Mucosa of rectum (tissue), 2 donors: ENCODE data around the gene ETFB.

Source experiments
- H3K27ac ChIP-seq, 2 donors: one replicate each; pipeline ENCODE4 v1.7.0; 2013; ENCODE audit warnings: inconsistent platforms in 2 of 2, low read depth in 2 of 2, low read length in 2 of 2
- H3K27me3 ChIP-seq, 2 donors: one replicate each; pipeline ENCODE4 v1.7.0; 2013; ENCODE audit warnings: low read length in 2 of 2; ENCODE audit not compliant: control insufficient read depth in 2 of 2, insufficient read depth in 2 of 2
- H3K36me3 ChIP-seq, 2 donors: one replicate each; pipeline ENCODE4 v1.7.0; 2013; ENCODE audit warnings: low read length in 2 of 2; ENCODE audit not compliant: control insufficient read depth in 2 of 2, insufficient read depth in 2 of 2
- H3K4me1 ChIP-seq, 2 donors: one replicate each; pipeline ENCODE4 v1.7.0; 2013; ENCODE audit warnings: low read length in 2 of 2, mild to moderate bottlenecking in 1 of 2; ENCODE audit not compliant: control insufficient read depth in 2 of 2, insufficient read depth in 2 of 2
- H3K4me3 ChIP-seq, 2 donors: one replicate each; pipeline ENCODE4 v1.7.0; 2013; ENCODE audit warnings: low read length in 2 of 2
- H3K9ac ChIP-seq, 2 donors: one replicate each; pipeline ENCODE4 v1.7.0; 2013; ENCODE audit warnings: low read length in 2 of 2, low read depth in 1 of 2, mild to moderate bottlenecking in 1 of 2
- H3K9me3 ChIP-seq, 2 donors: one replicate each; pipeline ENCODE4 v1.7.0; 2013; ENCODE audit warnings: low read length in 2 of 2; ENCODE audit not compliant: control insufficient read depth in 2 of 2
- donor health status: healthy.
- donor health status: Normal muscosa, but diverticular disease.

The ETFB gene

DNA sequence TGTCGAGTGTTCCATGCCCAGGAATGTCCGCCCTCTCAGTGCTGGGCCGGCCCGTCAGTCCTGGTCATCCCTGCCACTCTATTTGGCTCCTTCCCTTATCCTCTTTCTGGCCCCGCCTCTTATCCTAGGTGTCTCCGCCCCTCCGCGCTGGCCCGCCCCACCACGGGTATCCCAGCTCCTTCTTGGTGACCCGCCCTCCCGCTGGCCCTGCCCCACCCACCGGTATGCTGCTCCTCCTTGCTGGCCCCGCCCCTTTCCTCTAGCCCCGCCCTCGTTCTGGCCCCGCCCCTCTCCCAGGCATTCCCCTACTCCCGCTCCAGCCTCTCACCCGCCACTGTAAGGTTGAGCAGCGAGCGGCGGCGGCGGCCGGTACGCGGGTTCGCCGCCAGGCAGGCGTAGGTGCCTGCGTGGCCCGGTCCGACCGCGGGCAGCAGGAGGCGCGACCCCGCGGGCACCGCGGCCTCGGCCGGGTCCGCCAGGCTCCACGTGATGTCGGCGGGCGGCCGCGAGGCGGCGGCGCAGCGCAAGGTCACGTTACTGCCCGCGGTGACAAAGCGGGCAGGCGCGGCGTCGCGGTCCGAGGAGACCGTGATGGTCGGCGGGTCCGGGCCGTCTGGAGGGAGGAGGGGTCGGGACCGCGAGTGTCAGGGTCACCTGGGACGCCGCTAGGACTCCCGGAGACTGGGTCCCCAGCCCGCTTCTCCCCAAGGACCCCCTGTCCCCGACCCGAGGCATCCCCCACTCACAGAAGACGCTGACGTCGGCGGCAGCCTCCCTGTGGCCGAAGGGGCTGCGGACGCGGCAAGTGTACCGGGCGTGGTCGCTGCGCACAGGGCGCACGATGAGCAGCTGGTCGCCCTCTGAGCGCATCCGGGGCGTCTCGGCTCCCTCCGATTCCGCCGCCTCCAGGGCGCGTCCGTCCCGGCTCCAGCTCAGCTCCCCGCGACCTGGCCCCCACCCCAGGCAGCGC lies 26.2 kb downstream of the ETFB start:
- H3K9ac ChIP-seq = peak overlapping the region; percentile 32 to 65
- H3K4me1 ChIP-seq = peaks cover 5 to 10% of the 10 kb centered on the region in 2 donors
- no peaks in the 10 kb centered on the region for H3K27me3 ChIP-seq
- peak overlapping the region; percentile 72 to 80 for H3K4me3 ChIP-seq
- H3K27ac ChIP-seq = peak overlapping the region; percentile 56 to 83
- H3K36me3 ChIP-seq = peaks cover 2 to 3% of the 10 kb centered on the region in 2 donors
- H3K9me3 ChIP-seq = no peaks in the 10 kb centered on the region

DNA sequence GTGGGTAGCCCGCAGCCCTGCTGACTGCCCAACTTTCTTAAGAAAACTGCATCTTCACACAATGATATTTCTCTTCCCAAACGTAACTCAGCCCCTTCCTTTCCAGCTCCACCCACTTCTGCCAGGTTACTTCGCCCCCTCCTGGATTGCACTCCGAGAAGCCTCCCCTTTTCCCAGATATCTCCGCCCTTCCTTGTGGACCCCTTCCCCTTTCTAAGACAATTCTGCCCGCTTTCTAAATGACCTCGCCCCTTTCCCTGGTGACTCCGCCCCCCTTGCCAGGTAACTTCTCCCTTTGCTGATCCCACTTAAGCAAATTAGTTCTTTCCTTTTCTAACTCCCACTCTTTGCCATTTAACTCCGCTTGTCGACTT lies 26.9 kb downstream of the ETFB start:
- Histone ChIP-seq H3K9ac (peak overlapping the region; percentile 24 to 40), H3K4me1 (peaks cover 5 to 10% of the 10 kb centered on the region in 2 donors), H3K9me3 (no peaks in the 10 kb centered on the region), H3K36me3 (no peaks in the 10 kb centered on the region), H3K27ac (peak overlapping the region; percentile 56 to 83), H3K4me3 (peak overlapping the region; percentile 72 to 80), H3K27me3 (no peaks in the 10 kb centered on the region)

DNA sequence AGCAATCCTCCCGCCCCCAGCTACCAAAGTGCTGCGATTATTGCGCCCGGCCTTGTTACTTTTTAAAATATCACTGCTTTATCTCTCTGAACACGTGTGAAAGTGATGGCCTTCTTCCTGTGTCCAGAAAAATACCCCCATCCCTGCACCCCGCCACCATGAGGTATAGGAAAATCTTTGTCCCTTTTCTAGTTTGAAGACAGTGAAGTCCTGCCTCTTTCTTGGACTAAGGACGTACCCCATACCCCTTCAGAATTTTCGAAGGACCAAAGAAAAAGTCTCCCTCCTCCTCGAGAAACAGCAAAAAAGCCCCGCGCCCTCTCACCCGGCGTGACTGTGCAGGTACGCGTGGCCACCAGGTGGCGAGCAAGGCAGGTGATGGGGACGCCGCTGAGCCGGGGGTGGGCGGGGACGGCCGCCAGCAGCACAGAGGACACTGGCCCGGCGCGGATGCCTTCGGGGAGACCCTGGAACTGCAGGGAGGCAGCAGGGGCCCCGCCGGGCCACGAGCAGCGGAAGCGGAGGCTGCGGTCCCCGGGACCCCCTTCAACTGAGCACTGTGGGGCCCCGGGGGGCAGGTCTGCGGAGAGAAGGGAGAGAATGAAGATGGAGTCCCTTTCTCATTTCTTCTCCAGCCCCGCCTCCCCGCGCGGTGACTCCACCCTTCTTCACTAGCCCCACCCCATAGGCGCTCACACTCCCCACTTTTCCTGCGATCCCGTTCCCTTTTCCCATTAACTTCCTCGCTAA lies 27.4 kb downstream of the ETFB start:
- Histone ChIP-seq H3K9ac (peak overlapping the region; percentile 24 to 40), H3K4me3 (peak overlapping the region; percentile 72 to 80), H3K4me1 (peaks cover 5 to 10% of the 10 kb centered on the region in 2 donors), H3K27ac (peak overlapping the region; percentile 56 to 83), H3K36me3 (no peaks in the 10 kb centered on the region), H3K9me3 (no peaks in the 10 kb centered on the region), H3K27me3 (no peaks in the 10 kb centered on the region)

DNA sequence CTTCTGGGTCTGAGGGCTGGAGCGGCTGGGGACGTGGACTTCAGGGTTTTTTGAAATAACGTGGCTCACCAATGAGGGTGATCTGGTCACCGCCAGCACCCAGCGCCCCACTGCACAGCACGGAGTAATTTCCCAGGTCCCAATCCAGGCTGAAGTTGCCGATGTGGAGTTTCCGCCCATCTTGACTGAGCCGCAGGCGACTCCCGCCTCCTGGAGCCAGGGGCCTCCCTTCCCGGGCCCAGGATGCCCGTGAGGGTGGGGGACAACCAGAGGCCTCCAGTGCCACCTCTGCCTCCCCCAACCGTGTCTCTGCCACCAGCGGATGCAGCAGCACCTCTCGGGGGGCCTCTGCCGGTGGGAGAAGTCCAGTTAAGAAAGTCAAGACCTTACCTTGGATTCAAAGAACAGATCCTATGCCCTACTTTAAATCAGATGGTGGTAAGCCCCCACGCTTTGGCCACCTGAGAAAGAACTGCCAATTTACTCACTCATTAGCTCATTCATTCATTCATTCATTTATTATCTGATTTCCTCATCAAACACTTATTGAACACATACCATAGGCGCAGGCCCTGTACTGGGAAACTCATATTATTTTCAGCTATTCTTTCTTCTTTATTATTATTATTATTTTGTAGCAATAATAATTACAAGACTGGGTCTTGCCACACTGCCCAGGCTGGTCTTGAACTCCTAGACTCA lies 28.2 kb downstream of the ETFB start:
- no peak overlapping the region for H3K27ac ChIP-seq
- no peaks in the 10 kb centered on the region for H3K9me3 ChIP-seq
- no peak overlapping the region for H3K4me3 ChIP-seq
- no peak overlapping the region for H3K9ac ChIP-seq
- peaks cover 5 to 10% of the 10 kb centered on the region in 2 donors for H3K4me1 ChIP-seq
- no peaks in the 10 kb centered on the region for H3K36me3 ChIP-seq
- no peaks in the 10 kb centered on the region for H3K27me3 ChIP-seq

DNA sequence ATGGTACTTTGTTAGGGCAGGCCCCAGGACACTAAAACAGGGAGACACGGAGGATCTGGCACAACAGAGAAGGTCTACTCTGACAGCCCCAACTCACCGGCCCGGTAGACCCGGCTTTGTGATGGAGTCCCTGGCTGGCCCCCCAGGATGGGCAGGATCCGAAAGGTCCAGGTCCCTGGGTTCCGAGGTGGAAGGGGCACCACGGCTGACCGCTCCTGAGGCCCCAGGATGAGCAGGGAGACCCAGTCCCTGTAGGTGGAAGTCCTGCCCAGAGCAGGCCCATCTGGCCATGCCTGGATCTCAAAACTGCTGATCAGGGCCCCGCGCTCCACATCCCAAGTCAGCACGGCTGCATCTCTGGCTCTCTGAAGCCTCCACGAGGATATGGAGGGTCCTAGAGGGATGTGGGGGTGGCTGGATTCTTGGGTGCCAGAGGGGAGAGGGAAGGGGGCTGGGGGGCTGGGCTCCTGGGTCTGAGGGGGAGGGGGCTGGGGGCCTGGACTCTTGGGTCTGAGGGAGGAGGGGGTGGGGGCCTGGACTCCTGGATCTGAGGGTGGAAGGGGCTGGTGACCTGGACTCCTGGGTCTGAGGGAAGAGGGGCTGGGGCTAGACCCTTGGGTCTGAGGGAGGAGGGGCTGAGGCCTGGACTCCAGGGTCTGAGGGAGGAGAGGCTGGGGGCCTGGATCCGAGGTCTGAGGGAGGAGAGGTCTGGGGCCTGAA lies 28.9 kb downstream of the ETFB start:
- H3K27me3 ChIP-seq = no peaks in the 10 kb centered on the region
- H3K4me3 ChIP-seq = no peak overlapping the region
- no peaks in the 10 kb centered on the region for H3K9me3 ChIP-seq
- H3K9ac ChIP-seq = no peak overlapping the region
- peaks cover 5 to 10% of the 10 kb centered on the region in 2 donors for H3K4me1 ChIP-seq
- H3K36me3 ChIP-seq = no peaks in the 10 kb centered on the region
- H3K27ac ChIP-seq = no peak overlapping the region

DNA sequence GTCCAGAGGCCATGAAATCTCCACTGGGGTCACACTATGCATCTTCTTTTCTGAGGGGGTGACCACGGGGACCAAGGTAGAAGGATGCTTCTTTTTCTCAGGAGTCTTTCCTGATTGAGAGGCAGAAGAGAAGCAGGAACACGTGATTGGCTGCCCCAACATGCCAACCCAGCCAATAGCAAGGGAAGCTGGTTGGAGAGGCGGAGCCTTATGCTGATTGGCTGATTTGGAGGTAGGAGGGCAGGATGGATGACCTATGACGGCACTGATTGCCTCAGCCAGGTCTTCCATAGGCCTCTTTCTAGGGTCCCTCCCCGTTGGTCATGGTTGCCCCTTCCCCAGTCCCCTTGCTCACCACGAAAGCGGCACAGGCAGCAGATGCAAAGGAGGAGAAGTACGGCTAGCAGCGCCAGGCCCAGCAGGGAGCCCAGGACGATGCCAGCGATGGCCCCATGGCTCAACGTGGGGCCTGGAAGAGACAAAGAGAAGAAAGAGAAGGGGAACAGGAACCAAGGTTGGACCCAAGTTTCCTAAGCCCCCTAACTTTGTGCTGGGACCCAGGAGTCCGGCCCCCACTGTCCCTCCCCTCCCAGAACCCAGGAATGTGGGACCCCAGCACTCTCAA lies 32.2 kb downstream of the ETFB start:
- Histone ChIP-seq H3K27ac (no peak overlapping the region), H3K36me3 (no peaks in the 10 kb centered on the region), H3K4me3 (no peak overlapping the region), H3K9ac (no peak overlapping the region), H3K4me1 (peaks cover 0 to 2% of the 10 kb centered on the region in 2 donors), H3K27me3 (no peaks in the 10 kb centered on the region), H3K9me3 (no peaks in the 10 kb centered on the region)

DNA sequence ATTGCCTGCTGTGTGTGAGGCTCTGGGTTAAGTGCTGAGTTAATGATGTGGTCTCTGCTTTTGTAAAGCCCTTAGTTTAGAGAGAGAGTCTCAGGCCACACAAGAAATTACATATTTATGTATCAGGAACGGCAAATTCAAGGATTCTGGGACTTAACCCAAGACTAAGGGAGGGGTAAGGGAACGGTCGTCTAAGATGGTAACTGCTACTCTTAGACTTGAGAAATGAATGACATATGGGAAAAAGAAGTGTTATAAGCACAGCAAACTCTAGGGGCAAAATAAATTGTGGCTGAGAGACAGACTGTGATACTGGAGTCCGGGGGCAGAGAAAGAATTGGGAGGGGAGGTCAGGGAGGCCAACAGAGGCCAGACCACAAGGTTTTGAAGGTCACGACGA lies 34.5 kb downstream of the ETFB start:
- no peak overlapping the region for H3K27ac ChIP-seq
- H3K36me3 ChIP-seq = no peaks in the 10 kb centered on the region
- H3K4me3 ChIP-seq = no peak overlapping the region
- H3K9me3 ChIP-seq = no peaks in the 10 kb centered on the region
- H3K9ac ChIP-seq = no peak overlapping the region
- H3K27me3 ChIP-seq = peaks cover 6 to 8% of the 10 kb centered on the region in 2 donors
- H3K4me1 ChIP-seq = peaks cover 0 to 4% of the 10 kb centered on the region in 2 donors

DNA sequence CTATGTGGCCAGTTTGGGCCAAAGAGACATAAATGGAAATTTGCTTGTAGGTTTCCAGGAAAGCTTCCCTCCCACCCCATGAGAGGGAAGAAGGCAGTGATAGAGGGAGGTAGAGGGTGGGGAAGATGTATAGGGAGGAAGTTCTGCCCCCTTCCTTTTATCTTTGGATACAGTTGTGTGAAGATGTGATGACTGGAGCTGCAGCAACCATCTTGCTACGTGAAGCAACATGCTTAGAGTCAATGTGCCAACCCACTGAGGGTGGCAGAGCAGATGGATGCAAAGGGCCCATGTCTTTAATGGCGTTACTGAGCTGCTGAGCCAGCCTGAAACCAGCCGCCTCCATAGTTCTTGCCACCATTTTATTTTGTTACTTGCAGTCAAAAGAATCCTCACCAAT lies 35.0 kb downstream of the ETFB start:
- no peaks in the 10 kb centered on the region for H3K9me3 ChIP-seq
- no peak overlapping the region for H3K27ac ChIP-seq
- H3K27me3 ChIP-seq = peaks cover 6 to 8% of the 10 kb centered on the region in 2 donors
- H3K4me1 ChIP-seq = peaks cover 0 to 4% of the 10 kb centered on the region in 2 donors
- no peaks in the 10 kb centered on the region for H3K36me3 ChIP-seq
- H3K4me3 ChIP-seq = no peak overlapping the region
- no peak overlapping the region for H3K9ac ChIP-seq

DNA sequence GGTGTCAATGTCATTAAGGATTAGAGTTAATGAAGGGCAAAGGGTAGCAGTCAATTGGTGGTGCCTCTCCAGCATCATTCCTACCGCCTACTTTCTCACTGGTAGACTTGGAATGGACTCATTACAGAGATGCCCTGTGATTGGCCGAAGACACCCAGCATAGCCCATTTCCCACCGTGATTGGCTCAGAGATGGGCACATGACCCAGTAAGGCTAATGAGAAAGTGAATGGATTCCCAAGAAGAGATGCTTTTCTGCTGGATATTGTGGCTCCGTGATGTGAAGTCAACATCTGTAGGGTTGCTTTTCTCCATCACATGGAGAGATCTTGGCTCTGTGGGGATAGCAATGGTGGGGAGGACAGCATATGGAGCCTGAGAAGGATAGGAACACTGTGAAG lies 35.8 kb downstream of the ETFB start:
- Histone ChIP-seq H3K36me3 (no peaks in the 10 kb centered on the region), H3K27me3 (peaks cover 6 to 8% of the 10 kb centered on the region in 2 donors), H3K9me3 (no peaks in the 10 kb centered on the region), H3K4me1 (peaks cover 0 to 4% of the 10 kb centered on the region in 2 donors), H3K4me3 (no peak overlapping the region), H3K27ac (no peak overlapping the region), H3K9ac (no peak overlapping the region)
